HG03175 (cell line): ENCODE measurements around the gene ATP2B3.

Source experiments
- ATAC-seq: cut with Tn5 transposase; IDR thresholded peaks from one replicate; pipeline ENCODE4 v1.9.1; 2021; ENCODE audit warnings: mild to moderate bottlenecking, moderate library complexity; ENCODE audit not compliant: unreplicated experiment

ATP2B3 gene

DNA sequence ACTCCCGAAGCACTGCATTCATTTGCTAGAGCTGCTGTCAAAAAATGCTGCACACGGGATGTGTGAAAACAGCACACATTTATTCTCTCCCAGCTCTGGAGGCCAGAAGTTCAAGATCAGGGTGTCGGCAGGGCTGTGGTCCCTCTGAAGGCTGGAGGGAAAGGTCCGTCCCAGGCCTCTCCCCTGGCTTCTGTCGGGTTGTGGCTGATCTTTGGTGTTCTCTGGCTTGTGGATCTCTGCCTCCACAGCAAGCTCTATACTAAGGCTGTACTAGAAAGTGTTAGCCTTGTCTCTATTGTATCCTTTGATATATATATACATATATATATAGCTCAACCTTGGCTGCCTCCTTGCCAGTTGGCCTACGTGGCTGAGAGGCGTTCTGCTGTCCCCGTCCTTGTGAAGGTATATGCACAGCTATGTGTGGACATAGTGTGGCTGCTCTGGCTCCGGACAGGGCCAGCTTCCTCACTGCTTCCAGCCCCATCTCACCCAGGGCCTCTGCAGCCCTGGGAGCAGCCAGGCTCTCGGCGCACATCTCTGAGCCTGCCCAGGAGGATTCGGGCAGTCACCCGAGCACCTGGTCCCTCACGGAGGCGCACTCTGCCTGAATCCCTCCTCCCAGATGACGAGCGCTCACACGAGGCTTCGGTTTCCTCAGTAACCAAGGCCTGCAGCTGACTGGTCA lies 114.6 kb downstream of the ATP2B3 start:
- no peak for ATAC-seq
